ENCODE results near the gene CD300H.

Gene CD300H

DNA sequence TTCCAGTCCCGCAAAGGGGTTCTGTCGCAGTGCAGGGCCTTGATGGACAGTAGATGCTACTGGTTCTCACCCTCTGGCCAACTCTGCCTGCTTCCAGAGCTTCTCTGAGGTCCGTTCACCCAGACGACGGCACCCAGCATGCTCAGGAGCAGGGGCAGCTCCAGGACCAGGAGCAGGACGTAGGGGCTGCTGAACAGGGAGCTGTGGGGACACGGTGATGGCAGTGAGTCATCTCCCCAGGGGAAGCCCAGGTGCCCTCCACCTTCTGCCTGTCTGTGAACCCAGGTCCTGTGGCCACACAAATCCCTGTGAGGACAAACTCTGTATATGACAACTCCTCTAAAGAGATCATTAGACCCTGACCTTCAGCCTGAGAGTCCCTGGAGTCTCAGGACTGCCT lies 18.0 kb downstream of the CD300H start:
- no peak for DNase-seq (ENCODE audit: low read depth)

DNA sequence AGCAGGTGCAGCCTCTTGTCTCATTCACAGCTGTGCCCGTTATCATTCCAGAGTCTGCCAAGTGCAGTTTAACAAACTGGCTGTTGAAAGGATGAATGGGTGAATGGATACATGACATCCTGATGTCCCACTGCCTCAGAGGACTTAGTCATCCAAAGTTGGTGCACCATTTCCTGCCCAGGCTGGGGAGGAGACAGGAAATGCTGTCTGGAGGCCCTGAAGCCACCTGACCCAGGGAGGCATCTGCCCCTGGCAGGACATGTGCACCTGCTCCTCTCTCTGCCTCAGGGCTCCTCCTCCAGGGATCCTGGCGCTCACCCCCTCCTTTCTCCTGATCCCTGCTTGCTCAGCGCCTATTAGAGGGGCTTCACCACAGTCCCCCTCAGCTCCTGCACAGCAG lies 19.6 kb downstream of the CD300H start:
- no peak for DNase-seq (ENCODE audit: low read depth)

DNA sequence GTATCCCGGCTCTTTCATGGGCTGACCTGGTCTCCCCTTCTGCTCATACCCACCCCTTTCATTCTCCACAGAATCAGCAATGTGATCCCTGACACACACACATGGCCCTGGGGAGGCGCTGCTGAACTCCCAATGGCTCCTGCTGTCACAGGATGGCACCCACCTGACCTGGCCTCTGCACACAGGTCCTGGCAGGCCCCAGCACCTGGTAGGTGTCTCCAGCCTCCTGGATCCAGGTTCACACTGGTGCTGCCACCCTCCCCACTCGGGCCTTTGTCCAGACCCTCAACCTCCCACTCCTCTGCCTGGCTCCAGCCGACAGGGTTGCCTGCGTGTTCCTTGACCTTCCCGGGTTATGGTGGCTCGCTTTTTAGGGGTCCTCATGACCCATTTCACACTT lies 20.0 kb downstream of the CD300H start:
- no peak for DNase-seq (ENCODE audit: low read depth)

DNA sequence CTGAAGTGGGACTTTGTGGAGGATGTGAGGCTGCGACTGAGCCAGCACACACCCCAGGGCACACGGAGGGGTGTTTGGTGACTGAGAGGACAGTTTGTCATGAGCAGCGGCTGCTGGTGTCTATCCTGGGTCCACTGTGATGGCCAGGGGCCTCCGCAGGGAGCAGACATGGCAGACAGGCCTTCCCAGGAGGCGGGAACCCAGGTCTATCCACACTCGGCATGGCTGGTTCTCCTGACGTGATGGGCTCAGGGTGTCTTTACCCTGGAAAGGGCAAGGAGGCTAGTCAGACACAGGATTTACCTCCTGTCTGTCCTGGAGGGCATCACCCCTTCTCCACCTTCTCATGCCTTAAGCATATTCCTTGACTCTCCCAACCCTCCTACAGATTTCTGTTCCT lies 20.7 kb downstream of the CD300H start:
- no peak for DNase-seq (ENCODE audit: low read depth)

DNA sequence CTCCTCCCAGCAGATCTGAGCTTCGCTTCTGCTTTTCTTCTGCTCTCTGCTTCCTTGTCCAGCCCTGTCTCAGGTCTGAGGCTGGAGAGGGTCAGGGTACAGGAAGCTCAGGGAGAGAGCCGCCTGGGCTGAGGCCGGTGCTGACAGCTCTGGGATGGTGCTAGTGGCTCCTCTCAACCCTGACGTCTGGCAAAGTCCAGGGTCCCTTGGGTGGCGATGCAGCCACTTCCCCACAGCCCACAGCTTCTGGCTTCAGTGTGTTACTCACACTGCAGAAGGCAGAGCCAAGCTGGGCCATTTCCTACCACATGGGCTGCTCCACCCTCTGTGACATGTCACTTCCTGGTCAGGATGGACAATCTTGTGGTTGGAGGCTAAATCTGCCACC lies 21.5 kb downstream of the CD300H start, which contains the start of gene CD300C:
Gene CD300C (minus strand): TSS at position 273 of the 388 bp plus-strand sequence. CDS start 333 bp downstream, outside the sequence.
- DNase-seq (ENCODE audit: low read depth): no peak

DNA sequence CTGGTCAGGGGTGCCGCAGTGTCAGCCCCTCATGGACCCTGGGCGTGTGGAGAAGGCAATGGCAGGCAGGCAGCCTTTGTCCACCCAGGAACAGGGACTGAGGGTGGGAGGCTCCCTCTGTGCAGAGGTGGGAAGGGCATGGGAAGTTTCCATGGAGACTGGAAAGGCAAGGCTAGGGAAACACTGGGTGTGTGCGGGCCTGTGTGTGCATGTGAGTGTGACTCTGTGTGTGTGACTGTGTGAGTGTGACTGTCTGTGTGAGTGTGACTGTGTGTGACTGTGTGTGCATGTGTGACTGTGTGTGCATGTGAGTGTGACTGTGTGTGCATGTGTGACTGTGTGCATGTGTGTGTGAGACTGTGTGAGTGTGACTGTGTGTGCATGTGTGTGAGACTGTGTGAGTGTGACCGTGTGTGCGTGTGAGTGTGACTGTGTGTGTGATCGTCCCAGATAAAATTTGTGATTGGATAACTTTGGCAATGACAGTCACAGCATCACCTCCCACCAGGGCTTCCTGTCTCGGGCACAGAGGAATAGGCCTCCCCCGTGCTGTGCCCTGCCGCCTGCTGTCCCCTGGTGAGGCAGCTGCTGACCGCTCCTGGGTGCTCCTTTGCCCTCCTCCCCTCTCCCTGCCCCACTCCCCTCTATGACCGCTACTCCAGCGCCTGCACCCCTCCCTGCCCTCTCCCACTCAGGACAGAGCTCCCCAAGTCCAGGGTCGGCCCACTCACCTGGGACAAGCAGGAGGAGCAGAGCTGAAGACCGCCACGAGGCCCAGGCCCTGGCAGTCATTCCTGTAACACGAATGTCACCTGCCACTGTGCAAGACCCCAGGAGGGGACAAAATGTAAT lies 22.1 kb downstream of the CD300H start:
- DNase-seq (ENCODE audit: low read depth): no peak

DNA sequence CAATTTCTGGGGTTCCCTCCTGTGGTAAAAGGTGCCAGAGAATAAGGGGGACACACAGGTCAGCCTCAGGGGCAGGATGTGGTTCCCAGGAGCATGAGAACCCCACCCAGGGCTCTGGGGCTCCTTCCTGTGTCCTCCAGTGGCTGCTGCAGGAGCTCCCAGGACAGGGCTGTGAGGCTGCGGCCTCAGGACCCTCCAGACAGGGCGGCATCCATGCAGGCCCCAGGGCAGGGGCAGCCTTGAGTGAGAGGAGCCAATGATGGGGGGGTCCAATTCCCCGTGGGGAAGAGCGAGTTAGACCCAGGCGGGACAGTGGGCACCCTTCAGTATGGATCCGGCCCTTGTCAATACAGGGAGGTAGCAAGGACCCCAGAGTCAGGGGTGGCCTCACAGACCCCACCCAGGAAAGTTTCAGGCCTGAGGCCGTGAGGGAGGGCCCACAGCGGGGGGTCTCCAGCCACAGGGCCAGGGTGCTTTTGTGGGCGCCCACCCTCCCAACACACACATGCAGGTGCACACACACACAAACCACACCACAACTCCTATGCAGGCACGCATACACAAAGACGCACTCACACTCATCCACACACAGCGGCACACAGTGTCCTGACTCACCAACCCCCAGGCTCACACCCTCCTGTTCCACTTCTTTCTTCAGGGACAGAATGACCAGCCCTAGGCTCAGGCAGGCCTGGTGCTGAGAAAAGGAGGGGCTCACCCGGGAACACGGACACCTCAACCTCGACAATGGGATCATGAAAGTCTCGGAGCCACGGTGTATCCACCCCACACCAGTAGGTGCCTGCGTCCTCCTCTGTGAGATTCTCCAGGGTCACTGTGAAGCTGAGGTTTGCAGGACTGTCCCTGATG lies 23.2 kb downstream of the CD300H start:
- no peak for DNase-seq (ENCODE audit: low read depth)

DNA sequence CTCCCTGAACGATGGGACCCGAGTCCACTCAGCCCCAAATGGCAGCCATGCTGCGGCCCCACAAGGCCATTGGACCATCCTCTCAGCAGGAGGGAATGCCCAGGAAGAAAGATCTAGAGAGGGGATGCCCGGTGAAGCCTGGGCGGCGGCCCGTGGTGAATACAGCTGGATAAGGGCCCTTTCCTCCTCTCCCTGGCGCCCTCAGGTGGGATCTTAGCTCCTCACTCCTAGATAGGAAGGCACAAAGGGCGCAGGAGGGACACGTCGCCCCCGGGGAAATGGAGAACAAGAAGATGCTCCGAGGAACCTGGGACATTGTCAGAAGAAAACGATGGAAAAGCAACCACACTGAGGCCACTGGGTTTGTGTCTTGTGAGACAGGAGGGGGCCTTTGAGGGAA lies 23.9 kb downstream of the CD300H start:
- DNase-seq (ENCODE audit: low read depth): no peak

DNA sequence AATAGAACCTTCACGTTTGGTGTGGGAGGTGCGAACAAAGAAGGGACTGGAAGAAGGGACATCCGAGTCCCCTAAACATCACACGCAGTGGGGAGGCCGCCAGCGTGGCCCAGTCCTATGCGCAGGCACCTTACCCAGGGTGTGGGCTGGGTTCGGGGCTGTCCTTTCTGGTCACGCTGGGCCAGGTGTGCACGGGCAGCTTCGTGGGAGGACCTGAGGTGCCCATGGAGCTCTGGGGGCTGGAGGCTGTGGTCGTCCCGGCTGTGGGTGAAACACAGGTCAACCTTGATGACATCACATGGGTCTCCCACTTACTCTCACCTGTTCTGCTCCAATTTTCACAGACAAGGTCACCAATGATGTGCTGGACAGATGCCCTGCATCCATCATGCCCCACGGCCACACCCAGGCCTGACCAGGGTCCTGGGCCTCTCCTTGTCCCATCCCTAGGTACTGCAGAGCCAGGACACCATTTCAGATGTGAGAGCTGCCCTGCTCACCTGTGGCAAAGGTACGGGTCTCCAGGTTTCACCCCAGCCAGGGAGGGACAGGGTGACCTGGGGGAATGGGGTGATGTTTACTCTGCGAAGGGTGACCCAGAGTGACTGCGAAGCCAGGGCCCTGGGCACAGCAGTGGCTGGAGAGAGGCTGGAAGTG lies 24.5 kb downstream of the CD300H start:
- no peak for DNase-seq (ENCODE audit: low read depth)

DNA sequence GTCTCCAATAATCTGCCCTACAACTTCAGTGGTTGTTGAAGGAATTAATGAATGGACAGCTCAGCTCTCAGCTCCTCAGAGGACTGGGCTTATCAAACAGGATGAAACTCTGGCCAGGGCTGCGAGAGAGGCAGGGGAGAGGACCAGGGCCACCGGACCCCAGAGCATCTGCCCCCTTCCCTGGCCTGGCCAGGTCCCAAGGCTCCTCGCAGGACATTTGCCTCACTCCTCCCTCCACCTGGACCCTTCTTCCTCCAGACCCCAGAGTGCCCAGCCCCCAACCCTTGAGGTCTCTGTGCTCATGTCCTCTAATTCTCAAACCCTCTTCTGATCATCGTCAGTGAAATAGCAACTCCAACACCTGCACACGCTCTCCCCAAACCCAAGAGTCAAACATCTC lies 25.1 kb downstream of the CD300H start:
- no peak for DNase-seq (ENCODE audit: low read depth)

DNA sequence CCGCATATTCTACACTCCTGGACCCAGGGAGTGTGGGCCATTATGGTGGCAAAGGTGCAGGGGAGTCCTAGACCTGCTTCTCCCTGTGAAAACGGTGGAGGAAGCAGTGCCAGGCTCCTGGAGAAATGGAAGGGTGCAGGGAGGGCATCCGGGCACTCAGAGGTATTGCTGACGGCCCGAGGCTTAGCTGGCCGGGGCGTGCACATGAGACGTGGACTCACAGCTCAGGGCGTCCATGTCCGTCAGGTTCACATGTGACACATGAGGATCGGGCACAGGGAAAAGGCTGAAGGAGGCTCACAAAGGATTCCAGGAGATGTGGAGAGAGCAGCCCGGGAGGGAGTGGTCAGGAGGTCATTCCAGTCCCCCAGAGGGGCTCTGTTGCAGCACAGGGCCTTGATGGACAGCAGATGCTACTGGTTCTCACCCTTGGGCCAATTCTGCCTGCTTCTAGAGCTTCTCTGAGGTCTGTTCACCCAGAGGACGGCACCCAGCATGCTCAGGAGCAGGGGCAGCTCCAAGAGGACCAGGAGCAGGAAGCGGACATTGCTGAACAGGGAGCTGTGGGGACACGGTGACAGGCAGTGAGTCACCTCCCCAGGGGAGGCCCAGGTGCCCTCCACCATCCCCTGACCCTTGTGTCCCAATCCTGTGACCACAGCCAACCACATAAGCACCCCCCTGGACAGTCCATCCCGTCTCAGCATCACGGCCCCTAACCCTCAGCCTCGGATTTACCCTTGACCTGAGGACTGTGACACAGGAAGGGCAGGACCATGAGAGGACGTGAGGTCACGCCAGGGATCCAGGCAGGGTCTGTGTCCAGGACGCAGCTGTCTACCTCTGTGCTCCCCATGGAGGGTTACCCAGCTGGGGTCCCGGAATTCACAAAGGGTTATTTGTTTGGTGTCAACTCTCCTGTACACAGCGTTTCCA lies 25.9 kb downstream of the CD300H start:
- DNase-seq (ENCODE audit: low read depth): no peak

DNA sequence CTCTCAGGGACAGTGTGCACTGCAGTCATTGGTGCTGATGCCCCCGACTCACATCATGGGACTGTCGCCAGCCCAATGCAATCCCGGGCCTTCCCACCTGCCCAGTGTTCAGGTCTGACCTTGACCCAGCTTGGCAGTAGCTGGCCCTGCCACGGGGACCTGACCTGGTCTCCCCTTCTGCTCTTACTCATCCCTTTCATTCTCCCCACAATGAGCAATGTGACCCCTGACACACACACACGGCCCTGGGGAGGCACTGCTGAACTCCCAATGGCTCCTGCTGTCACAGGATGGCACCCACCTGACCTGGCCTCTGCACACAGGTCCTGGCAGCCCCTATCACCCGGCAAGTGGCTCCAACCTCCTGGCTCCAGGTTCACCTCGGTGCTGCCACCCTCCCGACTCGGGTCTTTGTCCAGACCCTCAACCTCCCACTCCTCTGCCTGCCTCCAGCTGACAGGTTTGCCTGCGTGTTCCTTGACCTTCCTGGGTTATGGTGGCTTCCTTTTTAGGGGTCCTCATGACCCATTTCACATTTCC lies 28.0 kb downstream of the CD300H start:
- no peak for DNase-seq (ENCODE audit: low read depth)

DNA sequence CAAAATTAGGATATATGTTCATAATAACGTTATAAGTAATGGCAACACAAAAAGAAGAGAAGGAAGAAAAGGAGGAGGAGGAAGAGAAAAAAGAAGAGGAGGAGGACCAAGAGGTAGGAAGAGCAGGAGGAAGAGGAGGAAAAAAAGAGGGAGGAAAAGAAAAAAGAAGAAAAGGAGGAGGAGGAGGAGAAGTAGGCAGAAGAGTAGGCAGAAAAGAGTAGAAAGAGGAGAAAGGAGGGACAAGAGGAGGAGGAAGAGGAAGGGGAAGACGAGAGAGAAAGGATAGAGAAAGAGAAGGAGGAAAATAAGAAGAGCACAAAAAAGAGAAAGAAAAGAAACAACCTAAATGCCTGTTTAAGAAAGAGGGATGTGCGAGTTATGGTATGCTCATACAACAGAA lies 30.4 kb downstream of the CD300H start:
- no peak for DNase-seq (ENCODE audit: low read depth)

DNA sequence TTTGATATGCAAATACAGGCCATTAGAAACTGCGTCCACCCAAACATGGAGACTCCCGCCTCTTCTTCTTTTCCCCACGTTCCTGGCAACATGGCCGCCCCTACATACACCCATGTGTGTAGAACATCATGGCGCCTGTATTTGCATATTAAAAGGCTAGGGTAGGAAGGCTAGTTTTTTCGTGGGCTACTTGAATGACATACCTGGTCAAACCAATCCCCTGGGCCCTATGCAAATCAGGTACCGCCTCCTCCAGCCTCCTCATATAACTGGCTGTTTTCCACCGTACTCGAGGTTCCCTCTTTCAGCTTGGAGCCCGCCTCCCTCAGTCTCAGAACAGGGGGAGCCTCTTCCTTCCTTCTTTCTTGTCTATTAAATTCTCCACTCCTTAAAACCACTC lies 35.2 kb downstream of the CD300H start:
- no peak for DNase-seq (ENCODE audit: low read depth)

DNA sequence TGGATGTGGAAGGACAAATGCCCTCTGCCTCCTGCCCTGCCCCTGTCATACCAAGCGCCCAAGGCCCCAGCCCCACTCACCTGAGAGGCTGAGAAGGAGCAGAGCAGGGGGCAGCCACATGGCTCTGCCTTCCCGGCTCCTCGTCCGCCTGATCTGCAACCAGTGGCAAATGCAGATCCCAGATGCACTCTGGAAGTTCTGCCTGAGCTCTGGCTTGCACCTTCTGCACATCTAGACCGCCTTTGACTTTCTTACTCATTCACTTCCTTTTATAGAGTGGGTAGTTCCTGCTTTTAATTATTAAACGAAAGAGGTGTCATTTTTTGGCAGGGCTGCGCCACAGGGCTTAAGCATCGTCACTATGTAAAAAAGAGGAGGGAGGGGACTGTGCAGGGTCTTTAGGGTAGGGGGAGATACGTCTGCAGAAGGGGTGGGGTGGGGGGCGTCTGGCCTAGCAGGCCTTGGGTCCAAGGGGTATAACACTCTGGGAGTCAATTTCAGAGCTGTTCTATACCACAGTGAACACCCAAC lies 36.0 kb downstream of the CD300H start, which contains the start of gene CD300LB:
Gene CD300LB (minus strand): TSS at position 245 of the 531 bp plus-strand sequence. CDS start 125 bp downstream, at position 120.
- no peak for DNase-seq (ENCODE audit: low read depth)

DNA sequence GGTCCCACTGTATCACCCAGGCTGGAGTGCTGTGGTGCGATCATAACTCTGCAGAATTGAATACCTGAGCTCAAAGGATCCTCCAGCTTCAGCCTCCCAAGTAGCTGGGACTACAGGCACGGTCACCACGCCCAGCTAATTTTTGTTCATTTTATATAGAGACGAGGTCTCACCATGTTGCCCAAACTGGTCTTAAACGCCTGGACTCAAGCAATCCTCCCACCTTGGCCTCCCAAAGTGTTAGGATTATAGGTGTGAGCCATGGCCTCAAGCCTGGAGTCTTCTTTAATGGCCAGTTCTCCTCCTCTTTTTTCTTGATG lies 36.5 kb downstream of the CD300H start:
- no peak for DNase-seq (ENCODE audit: low read depth)

DNA sequence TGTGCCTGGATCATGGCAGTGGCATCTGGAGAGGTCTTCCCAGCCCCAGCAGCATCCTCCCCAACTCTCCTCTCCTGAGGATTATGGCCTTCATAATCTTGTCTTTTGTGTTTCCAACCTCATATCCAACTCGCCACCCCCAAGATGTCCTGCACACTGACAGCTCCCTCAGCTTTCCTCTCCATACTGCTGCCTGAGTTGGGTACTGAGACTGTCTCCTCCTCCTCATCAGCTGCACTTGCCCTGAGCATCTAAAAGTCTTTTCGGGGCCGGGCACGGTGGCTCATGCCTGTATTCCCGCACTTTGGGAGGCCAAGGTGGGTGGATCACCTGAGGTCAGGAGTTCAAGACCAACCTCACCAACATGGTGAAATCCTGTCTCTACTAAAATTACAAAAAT lies 38.1 kb downstream of the CD300H start:
- DNase-seq (ENCODE audit: low read depth): no peak

DNA sequence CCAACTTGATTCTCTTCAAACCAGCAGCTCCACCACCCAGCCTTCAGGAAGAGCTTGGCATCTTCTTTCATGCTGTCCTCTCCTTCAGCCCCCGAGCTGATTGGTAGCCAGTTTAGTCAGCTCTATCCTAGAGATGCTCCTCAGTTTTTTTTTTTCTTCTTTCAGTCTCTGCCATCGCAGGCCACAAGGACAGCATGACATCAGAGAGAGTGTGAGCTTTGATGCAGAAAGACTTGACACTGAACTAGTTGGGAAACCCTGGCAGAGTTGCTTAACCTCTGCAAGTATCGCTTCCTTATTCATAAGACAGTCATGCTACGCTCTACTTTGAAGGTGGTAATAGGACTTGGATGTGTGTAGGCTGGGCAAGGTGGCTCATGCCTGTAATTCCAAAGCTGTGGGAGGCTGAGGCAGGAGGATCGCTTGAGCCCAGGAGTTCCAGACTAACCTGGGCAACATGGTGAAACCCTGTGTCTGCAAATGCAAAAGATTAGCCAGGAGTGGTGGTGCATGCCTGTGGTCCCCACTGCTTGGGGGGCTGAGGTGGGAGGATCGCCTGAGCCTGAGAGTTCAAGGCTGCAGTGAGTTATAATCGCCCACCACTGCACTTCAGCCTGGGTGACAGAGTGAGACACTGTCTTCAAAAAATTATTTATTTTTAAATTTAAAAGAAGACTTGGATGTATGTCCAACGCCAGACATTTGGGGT lies 38.7 kb downstream of the CD300H start:
- DNase-seq (ENCODE audit: low read depth): no peak

DNA sequence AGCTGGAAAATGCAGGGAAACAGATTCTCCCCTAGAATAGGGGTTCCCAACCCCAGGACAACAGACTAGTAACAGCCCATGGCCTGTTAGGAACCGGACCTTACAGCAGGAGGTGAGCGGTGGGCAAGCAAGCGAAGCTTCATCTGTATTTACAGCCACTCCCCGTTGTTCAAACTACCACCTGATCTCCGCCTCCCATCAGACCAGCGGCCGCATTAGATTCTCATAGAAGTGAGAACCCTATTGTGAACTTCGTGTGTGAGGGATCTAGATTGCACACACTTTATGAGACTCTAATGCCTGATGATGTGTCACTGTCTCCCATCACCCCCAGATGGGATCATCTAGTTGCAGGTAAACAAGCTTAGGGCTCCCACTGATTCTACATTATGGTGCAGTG lies 39.6 kb downstream of the CD300H start:
- no peak for DNase-seq (ENCODE audit: low read depth)

DNA sequence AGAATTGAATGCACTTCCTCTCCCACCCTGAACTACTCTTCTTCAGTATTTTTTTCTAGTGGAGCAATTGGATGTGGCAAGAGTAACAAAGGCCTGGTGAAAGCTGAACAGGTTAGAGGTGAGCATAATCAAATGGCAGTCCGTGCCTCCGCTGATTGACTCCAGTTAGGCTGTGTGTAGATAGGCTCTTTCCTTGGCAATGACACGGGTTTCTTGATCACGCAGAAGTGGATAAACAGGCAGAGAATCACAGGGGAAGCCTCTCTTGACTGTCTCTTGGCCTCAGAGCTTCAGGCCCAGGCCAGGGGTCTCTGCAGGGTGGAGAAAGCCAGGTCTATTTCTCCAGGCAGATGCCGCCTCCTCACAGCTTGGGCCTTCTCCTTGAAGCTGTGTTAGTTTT lies 40.2 kb downstream of the CD300H start:
- DNase-seq (ENCODE audit: low read depth): no peak

Measured in GM04504 (cell line).